ENCODE measurements around the gene RBM34. TPM values are rescaled to one million over a fixed set of nuclear protein-coding genes. Genes with fewer than 3 reads are reported as not detected.
"Not testable (repeated sequence)": the region's sequence is repeated elsewhere in the genome, so short reads cannot be mapped to it uniquely, and the experiment has no call there.

The RBM34 gene
- total RNA-seq, 1 donor from 2014 or later, result 94.2 TPM

DNA sequence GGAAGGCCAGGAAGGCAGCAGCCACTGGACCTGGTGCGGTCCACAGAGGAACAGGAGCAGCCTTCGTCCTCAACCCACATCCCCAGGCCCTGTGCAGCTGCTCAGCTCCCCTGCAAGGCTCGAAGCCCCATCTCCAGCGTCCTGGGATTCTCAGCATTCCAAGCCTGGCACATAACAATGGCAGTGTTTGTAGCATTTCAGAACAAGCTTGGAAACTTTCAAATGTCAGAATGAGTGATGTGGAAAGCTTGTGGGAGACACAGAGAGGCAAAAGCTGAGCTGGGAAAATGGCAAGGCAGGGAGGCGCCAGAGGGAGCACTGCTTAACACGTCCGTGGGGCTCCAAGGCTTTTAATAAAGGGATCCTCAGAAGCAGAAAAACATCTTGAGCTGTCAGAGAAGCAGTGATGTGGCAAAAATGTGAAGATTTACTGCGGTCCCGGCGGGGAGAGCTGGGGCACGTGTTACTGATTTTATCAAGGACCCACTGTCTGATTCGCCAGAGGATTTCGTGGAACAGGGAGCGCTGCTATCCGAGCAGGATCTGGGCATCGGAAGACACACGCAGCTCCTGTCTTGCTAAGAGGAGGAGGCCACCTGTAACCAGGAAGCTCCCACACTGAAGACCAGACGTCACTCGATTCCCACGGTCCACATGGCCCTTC lies 70.5 kb downstream of the RBM34 start:
- no peak for TF ChIP-seq CTCF (IDR thresholded peaks at IDR 0.05; ENCODE audit: partially characterized antibody, unreplicated experiment)
- Mint-ChIP-seq H3K4me3 (ENCODE audit: unreplicated experiment) (no peak overlapping the region), H3K9me3 (ENCODE audit: unreplicated experiment) (peaks cover 4% of the 10 kb centered on the region), H3K27me3 (ENCODE audit: unreplicated experiment) (peaks cover 7% of the 10 kb centered on the region), H3K27ac (ENCODE audit: unreplicated experiment) (no peak overlapping the region), H3K4me1 (ENCODE audit: low read depth, unreplicated experiment) (peaks cover 8% of the 10 kb centered on the region), H3K36me3 (ENCODE audit: unreplicated experiment) (no peaks in the 10 kb centered on the region)
- DNase-seq, result no peak

DNA sequence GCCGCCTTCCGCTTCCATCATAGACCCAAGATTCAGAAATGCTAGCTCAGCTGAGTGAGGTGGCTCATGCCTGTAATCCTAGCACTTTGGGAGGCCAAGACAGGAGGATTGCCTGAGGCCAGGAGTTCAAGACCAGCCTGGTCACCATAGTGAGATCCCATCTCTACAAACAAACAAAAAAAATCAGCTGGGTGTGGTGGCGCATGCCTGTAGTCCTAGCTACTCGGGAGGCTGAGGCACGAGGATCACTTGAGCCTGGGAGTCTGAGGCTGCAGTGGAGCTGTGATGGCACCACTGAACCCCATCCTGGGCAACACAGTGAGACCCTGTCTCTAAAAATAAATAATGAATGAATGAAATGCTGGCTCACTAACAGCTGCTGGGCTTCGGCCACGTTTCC lies 72.1 kb downstream of the RBM34 start:
- Mint-ChIP-seq H3K36me3 (ENCODE audit: unreplicated experiment) (no peaks in the 10 kb centered on the region), H3K9me3 (ENCODE audit: unreplicated experiment) (peaks cover 4% of the 10 kb centered on the region), H3K27me3 (ENCODE audit: unreplicated experiment) (peaks cover 7% of the 10 kb centered on the region), H3K4me1 (ENCODE audit: low read depth, unreplicated experiment) (peaks cover 11% of the 10 kb centered on the region), H3K4me3 (ENCODE audit: unreplicated experiment) (no peak overlapping the region), H3K27ac (ENCODE audit: unreplicated experiment) (no peak overlapping the region)
- no peak for DNase-seq
- TF ChIP-seq CTCF (IDR thresholded peaks at IDR 0.05; ENCODE audit: partially characterized antibody, unreplicated experiment), result no peak

- H3K36me3 Mint-ChIP-seq (ENCODE audit: unreplicated experiment), result no peaks in the 10 kb centered on the region
- TF ChIP-seq CTCF (IDR thresholded peaks at IDR 0.05; ENCODE audit: partially characterized antibody, unreplicated experiment), result no peak
These were observed 72.6 kb downstream of the RBM34 start for GRCh38 chr1:235088430-235088829.

GRCh38 chr1:235087906-235088305 lies 73.1 kb downstream of the RBM34 start:
- Mint-ChIP-seq H3K4me3 (ENCODE audit: unreplicated experiment) (no peak overlapping the region), H3K27ac (ENCODE audit: unreplicated experiment) (no peak overlapping the region), H3K9me3 (ENCODE audit: unreplicated experiment) (peaks cover 2% of the 10 kb centered on the region), H3K4me1 (ENCODE audit: low read depth, unreplicated experiment) (peaks cover 18% of the 10 kb centered on the region), H3K36me3 (ENCODE audit: unreplicated experiment) (no peaks in the 10 kb centered on the region), H3K27me3 (ENCODE audit: unreplicated experiment) (peaks cover 5% of the 10 kb centered on the region)
- DNase-seq, result no peak
- TF ChIP-seq CTCF (IDR thresholded peaks at IDR 0.05; ENCODE audit: partially characterized antibody, unreplicated experiment), result no peak

More at GRCh38 chr1:235088430-235088829, 72.6 kb downstream of the RBM34 start:
- Mint-ChIP-seq H3K27ac (ENCODE audit: unreplicated experiment) (no peak overlapping the region), H3K4me3 (ENCODE audit: unreplicated experiment) (no peak overlapping the region), H3K9me3 (ENCODE audit: unreplicated experiment) (peaks cover 2% of the 10 kb centered on the region), H3K27me3 (ENCODE audit: unreplicated experiment) (peaks cover 6% of the 10 kb centered on the region), H3K4me1 (ENCODE audit: low read depth, unreplicated experiment) (peaks cover 12% of the 10 kb centered on the region)
- no peak for DNase-seq

GRCh38 chr1:235085411-235086117 lies 75.5 kb downstream of the RBM34 start:
- H3K27me3 Mint-ChIP-seq (ENCODE audit: unreplicated experiment); H3K9me3 Mint-ChIP-seq (ENCODE audit: unreplicated experiment); H3K36me3 Mint-ChIP-seq (ENCODE audit: unreplicated experiment); DNase-seq; H3K4me3 Mint-ChIP-seq (ENCODE audit: unreplicated experiment); H3K27ac Mint-ChIP-seq (ENCODE audit: unreplicated experiment): not testable (repeated sequence)
- H3K4me1 Mint-ChIP-seq (ENCODE audit: low read depth, unreplicated experiment), result peaks cover 17% of the 10 kb centered on the region

Small RNA genes within 50 kb of the gene (microRNA-seq; reads per million reads assigned to microRNA genes)
- not detected for gene MIR4753 (ENCODE audit: unreplicated experiment)

Other genes with a start within 250 kb of the RBM34 start
- gene TOMM20, start 32.4 kb downstream of the RBM34 start, total RNA-seq (ENCODE audit: unreplicated experiment), result 166 TPM
- 65.9 TPM for gene ARID4B, start 166.9 kb upstream of the RBM34 start, total RNA-seq (ENCODE audit: unreplicated experiment)
- gene GGPS1, start 167.3 kb upstream of the RBM34 start, total RNA-seq (ENCODE audit: unreplicated experiment), result 53.0 TPM
- gene TBCE, start 206.2 kb upstream of the RBM34 start, total RNA-seq (ENCODE audit: unreplicated experiment), result 30.7 TPM